Measurements from ENCODE around the gene CASQ2.
A peak's percentile ranks its signal among the peaks of the same experiment; 100 is the strongest.

CASQ2 gene

GRCh38 chr1:115685029-115685705 is 83.3 kb downstream of the CASQ2 start:
- DNase-seq: no peak

- no peak for DNase-seq
Observed at GRCh38 chr1:115682792-115683191, 85.7 kb downstream of the CASQ2 start.

GRCh38 chr1:115680730-115681111 is 87.8 kb downstream of the CASQ2 start:
- no peak for DNase-seq

GRCh38 chr1:115679141-115679611 is 89.3 kb downstream of the CASQ2 start:
- no peak for DNase-seq

- DNase-seq: no peak
Observed at GRCh38 chr1:115678141-115678540, 90.4 kb downstream of the CASQ2 start.

- DNase-seq: peak; percentile 19
Observed at GRCh38 chr1:115677565-115677964, 90.9 kb downstream of the CASQ2 start.

GRCh38 chr1:115677182-115677555 is 91.3 kb downstream of the CASQ2 start:
- DNase-seq: no peak

GRCh38 chr1:115676498-115677181 is 91.9 kb downstream of the CASQ2 start:
- no peak for DNase-seq

- DNase-seq: no peak
Observed at GRCh38 chr1:115672224-115673009, 96.1 kb downstream of the CASQ2 start.

- peak; percentile 17 for DNase-seq
Observed at GRCh38 chr1:115671176-115671934, 97.2 kb downstream of the CASQ2 start.

GRCh38 chr1:115670476-115671175 is 97.9 kb downstream of the CASQ2 start:
- peak; percentile 83 for DNase-seq

- no peak for DNase-seq
Observed at GRCh38 chr1:115669886-115670285, 98.6 kb downstream of the CASQ2 start.

- no peak for DNase-seq
Observed at GRCh38 chr1:115669002-115669673, 99.4 kb downstream of the CASQ2 start.

GRCh38 chr1:115668579-115668978 is 99.9 kb downstream of the CASQ2 start:
- no peak for DNase-seq

GRCh38 chr1:115666702-115667101 is 101.8 kb downstream of the CASQ2 start:
- DNase-seq: no peak

- DNase-seq: no peak
Observed at GRCh38 chr1:115666206-115666605, 102.3 kb downstream of the CASQ2 start.

- peak; percentile 94 for DNase-seq
Observed at GRCh38 chr1:115665319-115666096, 103.0 kb downstream of the CASQ2 start.

GRCh38 chr1:115661157-115661556 is 107.4 kb downstream of the CASQ2 start:
- no peak for DNase-seq

GRCh38 chr1:115660151-115660550 is 108.4 kb downstream of the CASQ2 start:
- no peak for DNase-seq

- DNase-seq: no peak
Observed at GRCh38 chr1:115658646-115659045, 109.9 kb downstream of the CASQ2 start.

All from COR-L47 (cell line).